BJ (cell line): ENCODE data around the gene IL10RB. TPM values are rescaled to one million over a fixed set of nuclear protein-coding genes. Genes with fewer than 3 reads are reported as not detected.

ENCODE experiments used
- CTCF ChIA-PET: fragments of 350-600 bp; formaldehyde crosslinking; extraction: SDS; loops from one replicate; lab custom pipeline; 2021; ENCODE audit warnings: antibody characterized with exemption, inconsistent platforms; lab: Yijun Ruan, JAX
- POLR2A ChIA-PET: fragments of 300-600 bp; sonication (Branson Sonifier 250); formaldehyde crosslinking; extraction: SDS; loops from one replicate; lab custom pipeline; 2021; ENCODE audit warnings: antibody characterized with exemption; lab: Charles Lee
- DNase-seq: peaks from one replicate; pipeline ENCODE4 v3.0.0-alpha.2; 2011; ENCODE audit warnings: low read depth
- H3K27me3 ChIP-seq: 2 replicates; pipeline ENCODE4 v1.6.0; 2011; ENCODE audit warnings: low read length; ENCODE audit not compliant: control insufficient read depth, insufficient read depth
- H3K36me3 ChIP-seq: 2 replicates; pipeline ENCODE4 v1.5.1; 2011; ENCODE audit warnings: low read length; ENCODE audit not compliant: control insufficient read depth, insufficient read depth
- H3K4me3 ChIP-seq: 2 replicates; pipeline ENCODE4 v1.5.1; 2011; ENCODE audit warnings: low read depth, mild to moderate bottlenecking, control low read depth, low read length
- CTCF ChIP-seq: IDR thresholded peaks from 2 replicates; pipeline ENCODE4 v1.5.1; 2011; ENCODE audit warnings: low read depth, mild to moderate bottlenecking, control low read depth, inconsistent platforms, low read length, moderate library complexity; ENCODE audit not compliant: insufficient read depth
- polyA plus RNA-seq: library from polyadenylated mRNA; depleted of rRNA; stranded (reverse); fragments of >200 nt; gene quantifications from 2 replicates; pipeline ENCODE4 v1.2.3, GENCODE V29; 2011

The IL10RB gene
- polyA plus RNA-seq, 1 experiment: 56.8 TPM

GRCh38 chr21:33228455-33228854 is 37.7 kb upstream of the IL10RB start:
- CTCF ChIA-PET: no interaction called here
- DNase-seq: no peak
- peaks cover 5% of the 10 kb centered on the region; the same call in 1 of the 2 replicates for H3K27me3 ChIP-seq
- no peak overlapping the region for H3K4me3 ChIP-seq
- no peak for TF ChIP-seq CTCF
- POLR2A ChIA-PET: no interaction called here
- no peaks in the 10 kb centered on the region for H3K36me3 ChIP-seq

- no peak for TF ChIP-seq CTCF
- ChIA-PET POLR2A (no interaction called here), CTCF (interaction anchor here (0.6 to 1.5 kb wide), 3 partner anchors 44 to 693 kb away, joined by 3 to 4 read pairs (median 3); no protein-coding TSS in a partner anchor)
- Histone ChIP-seq H3K36me3 (no peaks in the 10 kb centered on the region), H3K27me3 (peaks cover 5% of the 10 kb centered on the region; the same call in 1 of the 2 replicates), H3K4me3 (peak overlapping the region; percentile 41)
- DNase-seq: no peak
Observed at GRCh38 chr21:33229099-33229783, 36.9 kb upstream of the IL10RB start.

GRCh38 chr21:33229784-33230544 is 36.2 kb upstream of the IL10RB start, which contains the start of gene IFNAR2:
TSS of gene IFNAR2 (plus strand) at chr21:33229938. CDS start at chr21:33241923, 11,985 bp downstream.
- DNase-seq: no peak
- Histone ChIP-seq H3K4me3 (peak within 1 kb of the TSS; percentile 77), H3K36me3 (no peaks in the 10 kb centered on the region), H3K27me3 (peaks cover 5% of the 10 kb centered on the region; the same call in 1 of the 2 replicates)
- ChIA-PET CTCF (interaction anchor here (0.6 to 1.5 kb wide), 4 partner anchors 8 to 692 kb away, joined by 3 to 4 read pairs (median 4); no protein-coding TSS in a partner anchor), POLR2A (no interaction called here)
- TF ChIP-seq CTCF: no peak

GRCh38 chr21:33230545-33231324 is 35.4 kb upstream of the IL10RB start:
- peak; percentile 32; the same call in 1 of the 2 replicates for TF ChIP-seq CTCF
- POLR2A ChIA-PET: no interaction called here

More at GRCh38 chr21:33230545-33231324, 35.4 kb upstream of the IL10RB start:
- Histone ChIP-seq H3K27me3 (peaks cover 2% of the 10 kb centered on the region; the same call in 1 of the 2 replicates), H3K36me3 (no peaks in the 10 kb centered on the region), H3K4me3 (peak overlapping the region; percentile 77)
- DNase-seq: peak; percentile 12
- CTCF ChIA-PET: interaction anchor here (0.6 to 1.5 kb wide), 3 partner anchors 7 to 130 kb away, joined by 3 to 4 read pairs (median 3); no protein-coding TSS in a partner anchor
